Neural cell (in vitro differentiated cells): ENCODE measurements around the gene SAMD4A. TPM values are rescaled to one million over a fixed set of nuclear protein-coding genes. Genes with fewer than 3 reads are reported as not detected.

Source experiments
- H2AFZ ChIP-seq: fragments of 200-600, 300-800 bp; sonication (generic), shearing (Covaris generic); 2 replicates; pipeline ENCODE4 v1.6.0; 2014; ENCODE audit warnings: low read depth, mild to moderate bottlenecking, antibody characterized with exemption, low read length, moderate library complexity
- H3F3A ChIP-seq: fragments of 200-600 bp; shearing (Covaris generic); 2 replicates; pipeline ENCODE4 v1.6.1; 2016; ENCODE audit warnings: mild to moderate bottlenecking, moderate library complexity, mixed read lengths, antibody characterized with exemption, low read length; ENCODE audit not compliant: insufficient read depth, poor library complexity, severe bottlenecking
- H3K27ac ChIP-seq: fragments of 200-600, 300-800 bp; sonication (generic), shearing (Covaris generic); 2 replicates; pipeline ENCODE4 v1.5.1; 2014; ENCODE audit warnings: mild to moderate bottlenecking, low read length, moderate library complexity
- H3K27me3 ChIP-seq: fragments of 300-800, 200-600 bp; sonication (generic), shearing (Covaris generic); 2 replicates; pipeline ENCODE4 v1.6.0; 2014; ENCODE audit warnings: mild to moderate bottlenecking, low read depth, low read length, moderate library complexity; ENCODE audit not compliant: insufficient read depth
- H3K36me3 ChIP-seq: fragments of 300-800, 200-600 bp; sonication (generic), shearing (Covaris generic); 2 replicates; pipeline ENCODE4 v1.5.1; 2014; ENCODE audit warnings: mild to moderate bottlenecking, antibody characterized with exemption, low read length, moderate library complexity; ENCODE audit not compliant: insufficient read depth
- H3K4me2 ChIP-seq: fragments of 300-800, 200-600 bp; sonication (generic), shearing (Covaris generic); 2 replicates; pipeline ENCODE4 v1.6.0; 2014; ENCODE audit warnings: mild to moderate bottlenecking, low read length
- H3K4me3 ChIP-seq: fragments of 300-800, 200-600 bp; sonication (generic), shearing (Covaris generic); 2 replicates; pipeline ENCODE4 v1.5.1; 2014; ENCODE audit warnings: mild to moderate bottlenecking, low read length, moderate library complexity
- H3K79me2 ChIP-seq: fragments of 200-600 bp; shearing (Covaris generic); replicated peaks from 2 replicates; pipeline ENCODE4 v1.6.0; 2014; ENCODE audit warnings: mild to moderate bottlenecking, low read length, moderate library complexity; ENCODE audit not compliant: insufficient read depth
- H3K9ac ChIP-seq: fragments of 300-800, 200-600 bp; sonication (generic), shearing (Covaris generic); 2 replicates; pipeline ENCODE4 v1.6.1; 2016; ENCODE audit warnings: mild to moderate bottlenecking, low read length, mixed read lengths
- H3K9me2 ChIP-seq: fragments of 200-600 bp; shearing (Covaris generic); 2 replicates; pipeline ENCODE4 v1.6.1; 2016; ENCODE audit warnings: mild to moderate bottlenecking, low read length, mixed read lengths; ENCODE audit not compliant: insufficient read depth
- H3K9me3 ChIP-seq: fragments of 200-600, 300-800 bp; sonication (generic), shearing (Covaris generic); 2 replicates; pipeline ENCODE4 v1.6.1; 2016; ENCODE audit warnings: mild to moderate bottlenecking, mixed run types, low read length, moderate library complexity, mixed read lengths
- H4K20me1 ChIP-seq: fragments of 200-600 bp; shearing (Covaris generic); 2 replicates; pipeline ENCODE4 v1.6.1; 2016; ENCODE audit warnings: mild to moderate bottlenecking, mixed run types; ENCODE audit not compliant: insufficient read depth
- CTCF ChIP-seq: fragments of 450-650 bp; IDR thresholded peaks from 2 replicates; pipeline ENCODE4 v1.5.1; 2014; ENCODE audit warnings: antibody characterized with exemption, mild to moderate bottlenecking, moderate library complexity; ENCODE audit not compliant: poor library complexity, severe bottlenecking
- EP300 ChIP-seq: fragments of 450-650 bp; conservative IDR thresholded peaks from 2 replicates; pipeline ENCODE4 v1.6.1; 2014; ENCODE audit warnings: antibody characterized with exemption, mild to moderate bottlenecking, moderate library complexity; ENCODE audit not compliant: poor library complexity, severe bottlenecking
- EZH2 ChIP-seq: fragments of 200-600, 300-800 bp; shearing (Covaris generic), sonication (generic); IDR thresholded peaks from 2 replicates; pipeline ENCODE4 v1.6.1; 2014; ENCODE audit warnings: antibody characterized with exemption, low read length, borderline replicate concordance, mild to moderate bottlenecking; ENCODE audit not compliant: insufficient read depth, poor library complexity, severe bottlenecking
- MXI1 ChIP-seq: fragments of 450-650 bp; conservative IDR thresholded peaks from 2 replicates; pipeline ENCODE4 v1.6.1; 2014; ENCODE audit warnings: antibody characterized with exemption, mild to moderate bottlenecking; ENCODE audit not compliant: poor library complexity, severe bottlenecking
- POLR2AphosphoS5 ChIP-seq: IDR thresholded peaks from 2 replicates; pipeline ENCODE4 v1.6.1; 2012
- RAD21 ChIP-seq: fragments of 450-650 bp; conservative IDR thresholded peaks from 2 replicates; pipeline ENCODE4 v1.6.1; 2014; ENCODE audit warnings: antibody characterized with exemption, mild to moderate bottlenecking, moderate library complexity
- SMC3 ChIP-seq: fragments of 450-650 bp; conservative IDR thresholded peaks from 2 replicates; pipeline ENCODE4 v1.6.1; 2014; ENCODE audit warnings: antibody characterized with exemption, mild to moderate bottlenecking, moderate library complexity; ENCODE audit not compliant: poor library complexity
- TAF1 ChIP-seq: IDR thresholded peaks from 2 replicates; pipeline ENCODE4 v1.6.1; 2012; ENCODE audit warnings: low read depth
- polyA plus RNA-seq: library from polyadenylated mRNA; depleted of rRNA; stranded (reverse); fragments of >200 nt; gene quantifications from 2 replicates; pipeline ENCODE4 v1.2.3, GENCODE V29; 2014
- TF ChIP-seq, protein P1 (sequence below): IDR thresholded peaks from 2 replicates; pipeline ENCODE4 v1.6.1; 2012; ENCODE audit warnings: borderline replicate concordance

SAMD4A gene
- polyA plus RNA-seq, 1 donor from 2014 or later, result 1.0 TPM

- H3K79me2 ChIP-seq, result no peaks in the 10 kb centered on the region
- no peaks in the 10 kb centered on the region for H3F3A ChIP-seq
- TF ChIP-seq CTCF (no peak), POLR2AphosphoS5 (no peak), EZH2 (no peak), EP300 (no peak), MXI1 (no peak), RAD21 (no peak), TAF1 (no peak), SMC3 (no peak)
- TF ChIP-seq, protein P1, sequence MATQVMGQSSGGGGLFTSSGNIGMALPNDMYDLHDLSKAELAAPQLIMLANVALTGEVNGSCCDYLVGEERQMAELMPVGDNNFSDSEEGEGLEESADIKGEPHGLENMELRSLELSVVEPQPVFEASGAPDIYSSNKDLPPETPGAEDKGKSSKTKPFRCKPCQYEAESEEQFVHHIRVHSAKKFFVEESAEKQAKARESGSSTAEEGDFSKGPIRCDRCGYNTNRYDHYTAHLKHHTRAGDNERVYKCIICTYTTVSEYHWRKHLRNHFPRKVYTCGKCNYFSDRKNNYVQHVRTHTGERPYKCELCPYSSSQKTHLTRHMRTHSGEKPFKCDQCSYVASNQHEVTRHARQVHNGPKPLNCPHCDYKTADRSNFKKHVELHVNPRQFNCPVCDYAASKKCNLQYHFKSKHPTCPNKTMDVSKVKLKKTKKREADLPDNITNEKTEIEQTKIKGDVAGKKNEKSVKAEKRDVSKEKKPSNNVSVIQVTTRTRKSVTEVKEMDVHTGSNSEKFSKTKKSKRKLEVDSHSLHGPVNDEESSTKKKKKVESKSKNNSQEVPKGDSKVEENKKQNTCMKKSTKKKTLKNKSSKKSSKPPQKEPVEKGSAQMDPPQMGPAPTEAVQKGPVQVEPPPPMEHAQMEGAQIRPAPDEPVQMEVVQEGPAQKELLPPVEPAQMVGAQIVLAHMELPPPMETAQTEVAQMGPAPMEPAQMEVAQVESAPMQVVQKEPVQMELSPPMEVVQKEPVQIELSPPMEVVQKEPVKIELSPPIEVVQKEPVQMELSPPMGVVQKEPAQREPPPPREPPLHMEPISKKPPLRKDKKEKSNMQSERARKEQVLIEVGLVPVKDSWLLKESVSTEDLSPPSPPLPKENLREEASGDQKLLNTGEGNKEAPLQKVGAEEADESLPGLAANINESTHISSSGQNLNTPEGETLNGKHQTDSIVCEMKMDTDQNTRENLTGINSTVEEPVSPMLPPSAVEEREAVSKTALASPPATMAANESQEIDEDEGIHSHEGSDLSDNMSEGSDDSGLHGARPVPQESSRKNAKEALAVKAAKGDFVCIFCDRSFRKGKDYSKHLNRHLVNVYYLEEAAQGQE, result no peak
- no peaks in the 10 kb centered on the region for H3K36me3 ChIP-seq
- no peak overlapping the region for H3K27ac ChIP-seq
- no peaks in the 10 kb centered on the region for H3K9me2 ChIP-seq
- H3K9me3 ChIP-seq, result no peaks in the 10 kb centered on the region
- no peak overlapping the region for H3K4me2 ChIP-seq
- no peak overlapping the region for H3K4me3 ChIP-seq
- no peaks in the 10 kb centered on the region for H3K27me3 ChIP-seq
- no peak overlapping the region for H3K9ac ChIP-seq
- no peak overlapping the region for H2AFZ ChIP-seq
- H4K20me1 ChIP-seq, result no peaks in the 10 kb centered on the region
Measured at GRCh38 chr14:54786838-54787237, 219.9 kb downstream of the SAMD4A start.

GRCh38 chr14:54787261-54787660 is 220.3 kb downstream of the SAMD4A start:
- Histone ChIP-seq H3K9ac (no peak overlapping the region), H3K79me2 (no peaks in the 10 kb centered on the region), H3F3A (no peaks in the 10 kb centered on the region), H3K36me3 (no peaks in the 10 kb centered on the region), H3K9me3 (no peaks in the 10 kb centered on the region), H3K27me3 (no peaks in the 10 kb centered on the region), H3K4me2 (no peak overlapping the region), H2AFZ (no peak overlapping the region), H3K9me2 (no peaks in the 10 kb centered on the region), H4K20me1 (no peaks in the 10 kb centered on the region), H3K27ac (no peak overlapping the region), H3K4me3 (no peak overlapping the region)
- TF ChIP-seq RAD21, result no peak
- TF ChIP-seq, protein P1, result no peak
- TF ChIP-seq CTCF, result no peak
- TF ChIP-seq EP300, result no peak
